SJCRH30 (cell line): ENCODE results near the gene MYCBP2. TPM values are rescaled to one million over a fixed set of nuclear protein-coding genes. Genes with fewer than 3 reads are reported as not detected.
"Not testable (repeated sequence)": the region's sequence is repeated elsewhere in the genome, so short reads cannot be mapped to it uniquely, and the experiment has no call there.

Experiments
- DNase-seq, 2 experiments: peaks; one replicate each; pipeline ENCODE4 v3.0.0-alpha.2; 2015 to 2020
- H3K27ac ChIP-seq: fragments of 250-450 bp; sonication (Bioruptor Pico); 2 replicates; pipeline ENCODE4 v1.5.1; 2020; ENCODE audit warnings: mild to moderate bottlenecking, moderate library complexity
- H3K27me3 ChIP-seq: fragments of 250-450 bp; sonication (Bioruptor Pico); 2 replicates; pipeline ENCODE4 v1.5.1; 2020; ENCODE audit warnings: mild to moderate bottlenecking, moderate library complexity
- H3K36me3 ChIP-seq: fragments of 250-450 bp; sonication (Bioruptor Pico); 2 replicates; pipeline ENCODE4 v1.5.1; 2020; ENCODE audit warnings: mild to moderate bottlenecking, moderate library complexity
- H3K4me1 ChIP-seq: fragments of 250-450 bp; sonication (Bioruptor Pico); 2 replicates; pipeline ENCODE4 v1.5.1; 2020; ENCODE audit warnings: mild to moderate bottlenecking, moderate library complexity
- H3K4me3 ChIP-seq: fragments of 250-450 bp; sonication (Bioruptor Pico); 2 replicates; pipeline ENCODE4 v1.5.1; 2020; ENCODE audit warnings: mild to moderate bottlenecking, moderate library complexity
- H3K9me3 ChIP-seq: fragments of 250-450 bp; sonication (Bioruptor Pico); replicated peaks from 2 replicates; pipeline ENCODE4 v1.5.1; 2020; ENCODE audit warnings: mild to moderate bottlenecking, moderate library complexity
- total RNA-seq: library from RNA; depleted of rRNA; stranded (reverse); fragments of >200 nt; shearing (Covaris generic); gene quantifications from 2 replicates; pipeline ENCODE4 v1.2.3, GENCODE V29; 2014; rRNA removed

Gene MYCBP2
- total RNA-seq, 1 experiment from 2014 or later, result 45.2 TPM

- no peak for DNase-seq
- Histone ChIP-seq H3K27ac (no peak overlapping the region), H3K36me3 (peaks cover 71% of the 10 kb centered on the region), H3K9me3 (no peaks in the 10 kb centered on the region), H3K4me3 (no peak overlapping the region), H3K27me3 (no peaks in the 10 kb centered on the region), H3K4me1 (no peaks in the 10 kb centered on the region)
These were observed 310.6 kb downstream of the MYCBP2 start for GRCh38 chr13:77016251-77016812.

- Histone ChIP-seq H3K9me3 (no peaks in the 10 kb centered on the region), H3K36me3 (peaks cover 72% of the 10 kb centered on the region), H3K4me3 (no peak overlapping the region), H3K4me1 (no peaks in the 10 kb centered on the region), H3K27ac (no peak overlapping the region), H3K27me3 (no peaks in the 10 kb centered on the region)
- no peak for DNase-seq
These were observed 311.8 kb downstream of the MYCBP2 start for GRCh38 chr13:77014906-77015685.

GRCh38 chr13:77013853-77014542, 312.9 kb downstream of the MYCBP2 start:
- Histone ChIP-seq H3K9me3 (no peaks in the 10 kb centered on the region), H3K27me3 (no peaks in the 10 kb centered on the region), H3K4me1 (no peaks in the 10 kb centered on the region), H3K27ac (no peak overlapping the region), H3K4me3 (no peak overlapping the region), H3K36me3 (peaks cover 76% of the 10 kb centered on the region)
- no peak for DNase-seq

GRCh38 chr13:77009719-77010118, 317.2 kb downstream of the MYCBP2 start:
- H3K27ac ChIP-seq, DNase-seq, H3K4me1 ChIP-seq, H3K27me3 ChIP-seq, H3K9me3 ChIP-seq, H3K4me3 ChIP-seq: not testable (repeated sequence)
- H3K36me3 ChIP-seq, result peaks cover 57% of the 10 kb centered on the region

- Histone ChIP-seq H3K4me3 (no peak overlapping the region), H3K36me3 (peaks cover 52% of the 10 kb centered on the region)
These were observed 317.9 kb downstream of the MYCBP2 start for GRCh38 chr13:77009011-77009410.

GRCh38 chr13:77008337-77008736, 318.6 kb downstream of the MYCBP2 start:
- peaks cover 48% of the 10 kb centered on the region for H3K36me3 ChIP-seq
- not testable (repeated sequence) for H3K27ac ChIP-seq, DNase-seq, H3K27me3 ChIP-seq, H3K9me3 ChIP-seq, H3K4me3 ChIP-seq, H3K4me1 ChIP-seq

More at GRCh38 chr13:77009011-77009410, 317.9 kb downstream of the MYCBP2 start:
- no peaks in the 10 kb centered on the region for H3K27me3 ChIP-seq
- H3K4me1 ChIP-seq, result no peaks in the 10 kb centered on the region
- no peak for DNase-seq
- H3K9me3 ChIP-seq, result no peaks in the 10 kb centered on the region
- no peak overlapping the region for H3K27ac ChIP-seq

- H3K4me3 ChIP-seq, result no peak overlapping the region
- DNase-seq, result peak in 1 of 2 experiments; percentile 46
- H3K36me3 ChIP-seq, result peaks cover 24% of the 10 kb centered on the region
- no peaks in the 10 kb centered on the region for H3K27me3 ChIP-seq
- no peaks in the 10 kb centered on the region; the same call in 1 of the 2 replicates for H3K4me1 ChIP-seq
- no peak overlapping the region for H3K27ac ChIP-seq
- H3K9me3 ChIP-seq, result no peaks in the 10 kb centered on the region
These were observed 324.2 kb downstream of the MYCBP2 start for GRCh38 chr13:77002590-77003190.

- no peaks in the 10 kb centered on the region for H3K27me3 ChIP-seq
- no peaks in the 10 kb centered on the region for H3K9me3 ChIP-seq
- H3K36me3 ChIP-seq, result peaks cover 24% of the 10 kb centered on the region
- H3K4me3 ChIP-seq, result no peak overlapping the region
- H3K4me1 ChIP-seq, result no peaks in the 10 kb centered on the region; the same call in 1 of the 2 replicates
- no peak overlapping the region for H3K27ac ChIP-seq
- DNase-seq, result no peak
These were observed 324.8 kb downstream of the MYCBP2 start for GRCh38 chr13:77001963-77002587.

- peaks cover 26% of the 10 kb centered on the region for H3K36me3 ChIP-seq
- no peaks in the 10 kb centered on the region for H3K9me3 ChIP-seq
- no peak overlapping the region for H3K4me3 ChIP-seq
- H3K27me3 ChIP-seq, result no peaks in the 10 kb centered on the region
- no peaks in the 10 kb centered on the region; the same call in 1 of the 2 replicates for H3K4me1 ChIP-seq
- no peak overlapping the region for H3K27ac ChIP-seq
- no peak for DNase-seq
These were observed 325.4 kb downstream of the MYCBP2 start for GRCh38 chr13:77001540-77001939.

GRCh38 chr13:77000475-77000874, 326.4 kb downstream of the MYCBP2 start:
- Histone ChIP-seq H3K4me3 (no peak overlapping the region), H3K36me3 (peaks cover 26% of the 10 kb centered on the region), H3K27ac (no peak overlapping the region), H3K27me3 (no peaks in the 10 kb centered on the region), H3K9me3 (no peaks in the 10 kb centered on the region), H3K4me1 (no peaks in the 10 kb centered on the region; the same call in 1 of the 2 replicates)
- DNase-seq, result no peak

Other genes starting within 250 kb of the MYCBP2 start
- not detected in 2 replicates for gene SCEL, start 208.6 kb upstream of the MYCBP2 start, total RNA-seq